ENCODE results near the gene BLOC1S5. TPM values are rescaled to one million over a fixed set of nuclear protein-coding genes. Genes with fewer than 3 reads are reported as not detected.

BLOC1S5 gene
- total and polyA plus RNA-seq, 2 donors from 2014 or later: 20.2 to 27.6 TPM

DNA sequence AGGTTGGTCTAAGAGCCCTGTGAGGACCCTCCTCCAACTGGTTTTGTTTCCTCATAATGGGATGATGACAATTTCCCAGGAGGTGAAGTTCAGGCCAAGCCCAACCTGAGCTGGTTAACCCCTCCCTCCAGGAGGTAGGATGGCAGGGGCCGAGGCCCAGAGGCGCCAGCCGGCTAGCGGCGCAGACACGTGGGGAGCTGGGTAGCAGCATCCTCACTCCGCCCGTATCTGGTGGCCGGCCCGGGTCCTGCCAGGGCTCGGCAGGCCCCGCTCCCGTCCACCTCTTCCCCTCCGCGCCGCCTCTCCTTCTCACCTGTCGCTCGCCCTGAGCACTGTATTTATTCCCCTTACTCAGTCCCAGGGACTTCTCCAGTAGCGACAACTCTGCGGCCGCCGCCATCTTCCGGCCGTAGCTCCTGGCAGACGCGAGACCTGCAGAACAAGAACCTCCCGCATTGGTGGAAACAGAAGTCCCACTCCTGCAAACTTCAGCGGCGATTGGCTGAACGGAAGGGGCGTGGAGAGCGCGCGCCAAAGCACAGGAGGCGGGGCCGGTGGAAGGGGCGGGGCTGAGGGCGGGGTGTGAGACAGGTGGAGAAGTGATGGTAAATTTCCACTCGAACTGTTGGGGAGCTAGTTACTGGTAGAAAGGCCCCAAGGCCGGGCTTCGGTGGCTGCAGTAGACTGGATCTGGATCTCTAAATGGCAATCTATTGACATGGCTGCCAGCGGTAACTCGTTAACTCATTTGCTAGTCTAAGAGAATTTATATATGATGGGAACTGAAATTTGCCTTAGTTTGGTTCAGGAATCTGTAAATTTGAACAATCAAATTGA is 38.2 kb upstream of the BLOC1S5 start, which contains the start of gene EEF1E1:
EEF1E1 (minus strand) TSS at position 427 of the 837 bp plus-strand sequence; CDS start at position 400, 27 bp downstream.
- Histone ChIP-seq H3K27me3 (ENCODE audit: control insufficient read depth, insufficient read depth, low read length) (no peaks in the 10 kb centered on the region), H3K4me3 (ENCODE audit: low read length in 3 of 3) (peak within 1 kb of the TSS; percentile 73 to 86 (median 79)), H3K9ac (ENCODE audit: low read length in 3 of 3) (peak within 1 kb of the TSS; percentile 51 to 92 (median 56)), H3K9me3 (ENCODE audit: control insufficient read depth in 2 of 3, insufficient read depth in 1 of 3, low read length in 3 of 3) (no peaks in the 10 kb centered on the region), H3K27ac (ENCODE audit: low read depth in 2 of 2, low read length in 2 of 2) (peak within 1 kb of the TSS; percentile 53 to 63), H3K36me3 (ENCODE audit: control insufficient read depth in 2 of 3, insufficient read depth in 3 of 3, low read length in 3 of 3) (no peaks in the 10 kb centered on the region), H3K4me1 (ENCODE audit: control insufficient read depth in 2 of 3, insufficient read depth in 2 of 3, low read depth in 1 of 3, low read length in 3 of 3) (peaks cover 0 to 8% (median 4%) of the 10 kb centered on the region in 3 donors)
- no peak for TF ChIP-seq CTCF (IDR thresholded peaks at IDR 0.05; ENCODE audit: borderline replicate concordance, extremely low read depth, insufficient read depth)
- intact Hi-C loops (cut with DNase I): no loop called here
- peak; percentile 8 for FAIRE-seq
- DNase-seq: peak; percentile 97 to 98 (median 97)

DNA sequence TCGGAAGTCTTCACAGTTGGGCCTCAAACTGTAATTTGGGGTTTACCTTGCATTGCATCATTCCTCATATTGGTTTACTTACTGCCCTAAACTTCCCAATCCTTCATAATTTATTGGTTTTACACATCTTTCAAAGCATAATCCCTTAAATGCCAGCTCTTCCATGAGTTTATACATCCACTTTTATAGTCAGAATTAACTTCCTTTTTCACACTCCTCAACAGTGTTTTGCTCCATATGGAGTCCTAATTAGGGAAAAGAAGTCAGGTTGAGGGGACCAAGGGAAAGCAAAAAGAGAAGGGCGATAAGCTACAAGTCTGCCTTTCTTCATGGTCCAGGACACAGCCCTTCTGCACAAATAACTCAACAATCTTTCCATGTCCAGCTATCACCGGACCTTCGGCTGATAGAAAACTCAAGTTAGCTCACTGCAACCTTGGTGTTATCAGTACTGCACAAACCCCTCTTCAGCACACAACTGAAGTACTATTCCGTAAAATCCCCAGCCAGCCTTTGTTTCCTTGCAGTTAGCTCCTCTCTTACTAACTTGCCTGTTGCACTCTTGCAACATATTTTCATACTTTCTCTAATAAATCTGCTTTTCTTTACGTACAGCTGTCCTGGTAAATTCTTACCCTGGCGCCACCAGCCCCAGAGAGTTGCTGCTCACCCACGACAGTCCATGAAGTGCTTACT is 36.1 kb upstream of the BLOC1S5 start:
- Histone ChIP-seq H3K4me3 (ENCODE audit: low read length in 3 of 3) (peak overlapping the region in 1 of 3 donors; percentile 19), H3K9me3 (ENCODE audit: control insufficient read depth in 2 of 3, insufficient read depth in 1 of 3, low read length in 3 of 3) (no peaks in the 10 kb centered on the region), H3K9ac (ENCODE audit: low read length in 3 of 3) (no peak overlapping the region), H3K27me3 (ENCODE audit: control insufficient read depth, insufficient read depth, low read length) (no peaks in the 10 kb centered on the region), H3K4me1 (ENCODE audit: control insufficient read depth in 2 of 3, insufficient read depth in 2 of 3, low read depth in 1 of 3, low read length in 3 of 3) (peaks cover 0 to 8% (median 4%) of the 10 kb centered on the region in 3 donors), H3K27ac (ENCODE audit: low read depth in 2 of 2, low read length in 2 of 2) (no peak overlapping the region), H3K36me3 (ENCODE audit: control insufficient read depth in 2 of 3, insufficient read depth in 3 of 3, low read length in 3 of 3) (peaks cover 2 to 10% (median 8%) of the 10 kb centered on the region in 3 donors)
- TF ChIP-seq CTCF (IDR thresholded peaks at IDR 0.05; ENCODE audit: borderline replicate concordance, extremely low read depth, insufficient read depth): no peak
- intact Hi-C loops (cut with DNase I): no loop called here
- DNase-seq: no peak
- FAIRE-seq: no peak

GRCh38 chr6:8090650-8091049 is 26.5 kb upstream of the BLOC1S5 start:
- Histone ChIP-seq H3K27me3 (ENCODE audit: control insufficient read depth, insufficient read depth, low read length) (no peaks in the 10 kb centered on the region), H3K9ac (ENCODE audit: low read length in 3 of 3) (no peak overlapping the region), H3K27ac (ENCODE audit: low read depth in 2 of 2, low read length in 2 of 2) (no peak overlapping the region), H3K4me1 (ENCODE audit: control insufficient read depth in 2 of 3, insufficient read depth in 2 of 3, low read depth in 1 of 3, low read length in 3 of 3) (peaks cover 0 to 1% (median 0%) of the 10 kb centered on the region in 3 donors), H3K4me3 (ENCODE audit: low read length in 3 of 3) (no peak overlapping the region), H3K36me3 (ENCODE audit: control insufficient read depth in 2 of 3, insufficient read depth in 3 of 3, low read length in 3 of 3) (peaks cover 18 to 26% (median 24%) of the 10 kb centered on the region in 3 donors), H3K9me3 (ENCODE audit: control insufficient read depth in 2 of 3, insufficient read depth in 1 of 3, low read length in 3 of 3) (no peaks in the 10 kb centered on the region)
- FAIRE-seq (no peak), DNase-seq (no peak)
- intact Hi-C loops (cut with DNase I): no loop called here
- no peak for TF ChIP-seq CTCF (IDR thresholded peaks at IDR 0.05; ENCODE audit: borderline replicate concordance, extremely low read depth, insufficient read depth)

All from kidney (tissue), 14 donors.